AG09319 (cell line): ENCODE measurements around the gene OPCML.

Source experiments
- DNase-seq: peaks from one replicate; pipeline ENCODE4 v3.0.0-alpha.2; 2010; ENCODE audit warnings: low read depth; ENCODE audit errors: extremely low read depth
- TF ChIP-seq, protein P1 (sequence below): IDR thresholded peaks from 2 replicates; pipeline ENCODE4 v1.5.1; 2011; ENCODE audit warnings: low read depth, mild to moderate bottlenecking, inconsistent platforms, low read length, moderate library complexity

The OPCML gene

DNA sequence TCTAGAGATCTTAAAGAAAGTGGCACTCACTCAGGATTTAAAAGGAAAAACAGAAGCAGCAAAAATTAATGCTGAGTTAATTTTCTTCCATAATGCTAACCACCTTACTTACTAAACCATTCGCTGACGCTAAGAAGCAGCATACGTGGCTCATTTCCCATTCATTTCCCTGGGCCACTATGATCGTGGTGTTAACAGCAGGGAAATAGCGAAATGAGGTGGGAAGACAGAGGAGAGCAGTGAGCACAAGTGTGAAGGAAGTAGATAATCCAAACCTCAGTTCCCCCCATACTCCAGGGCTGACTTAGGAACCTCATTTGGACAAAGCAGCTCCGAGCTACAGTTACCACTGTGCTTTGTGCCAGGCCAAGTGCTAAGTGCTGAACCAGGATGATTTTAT lies 723.2 kb downstream of the OPCML start:
- DNase-seq = no peak

DNA sequence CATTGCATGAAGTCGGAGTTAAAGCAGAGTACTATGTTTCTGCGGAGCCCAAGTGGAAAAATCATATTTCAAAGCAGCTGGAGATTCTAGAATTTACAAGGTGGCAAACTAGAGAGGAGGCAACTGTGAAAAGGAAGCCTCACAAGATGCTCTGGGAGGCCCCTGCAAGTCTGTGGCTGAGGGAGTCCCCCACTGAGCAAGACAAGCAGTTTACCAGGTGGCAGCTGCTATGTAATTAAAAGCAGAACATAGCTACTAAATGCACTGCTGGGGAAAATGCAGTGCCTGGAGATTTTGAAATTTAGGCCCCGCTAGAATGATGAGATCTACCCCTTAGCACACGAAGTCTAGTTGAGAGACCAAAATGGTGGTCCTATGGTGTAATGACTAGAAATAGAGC lies 728.0 kb downstream of the OPCML start:
- TF ChIP-seq, protein P1, sequence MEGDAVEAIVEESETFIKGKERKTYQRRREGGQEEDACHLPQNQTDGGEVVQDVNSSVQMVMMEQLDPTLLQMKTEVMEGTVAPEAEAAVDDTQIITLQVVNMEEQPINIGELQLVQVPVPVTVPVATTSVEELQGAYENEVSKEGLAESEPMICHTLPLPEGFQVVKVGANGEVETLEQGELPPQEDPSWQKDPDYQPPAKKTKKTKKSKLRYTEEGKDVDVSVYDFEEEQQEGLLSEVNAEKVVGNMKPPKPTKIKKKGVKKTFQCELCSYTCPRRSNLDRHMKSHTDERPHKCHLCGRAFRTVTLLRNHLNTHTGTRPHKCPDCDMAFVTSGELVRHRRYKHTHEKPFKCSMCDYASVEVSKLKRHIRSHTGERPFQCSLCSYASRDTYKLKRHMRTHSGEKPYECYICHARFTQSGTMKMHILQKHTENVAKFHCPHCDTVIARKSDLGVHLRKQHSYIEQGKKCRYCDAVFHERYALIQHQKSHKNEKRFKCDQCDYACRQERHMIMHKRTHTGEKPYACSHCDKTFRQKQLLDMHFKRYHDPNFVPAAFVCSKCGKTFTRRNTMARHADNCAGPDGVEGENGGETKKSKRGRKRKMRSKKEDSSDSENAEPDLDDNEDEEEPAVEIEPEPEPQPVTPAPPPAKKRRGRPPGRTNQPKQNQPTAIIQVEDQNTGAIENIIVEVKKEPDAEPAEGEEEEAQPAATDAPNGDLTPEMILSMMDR = no peak
- no peak for DNase-seq

More for the DNA sequence above, 723.2 kb downstream of the OPCML start:
- TF ChIP-seq, protein P1 = no peak

DNA sequence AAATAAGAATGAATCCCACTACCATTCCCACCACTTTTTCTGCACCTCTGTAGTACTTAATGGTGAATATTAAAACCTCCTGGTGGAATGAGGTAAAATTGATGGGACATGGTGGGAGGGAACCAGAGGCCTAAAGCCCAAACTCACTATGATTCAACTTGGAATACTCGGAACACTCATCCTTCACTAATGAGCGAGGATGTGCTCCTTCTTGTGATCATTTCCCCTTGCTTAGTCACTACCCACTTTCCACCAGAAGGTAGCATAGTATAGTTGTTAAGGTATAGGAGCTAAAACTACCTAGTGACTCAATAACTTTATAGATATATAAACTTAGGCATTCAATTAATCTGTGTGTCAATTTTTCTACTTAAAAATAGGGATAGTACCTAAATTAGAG lies 728.9 kb downstream of the OPCML start:
- no peak for DNase-seq

DNA sequence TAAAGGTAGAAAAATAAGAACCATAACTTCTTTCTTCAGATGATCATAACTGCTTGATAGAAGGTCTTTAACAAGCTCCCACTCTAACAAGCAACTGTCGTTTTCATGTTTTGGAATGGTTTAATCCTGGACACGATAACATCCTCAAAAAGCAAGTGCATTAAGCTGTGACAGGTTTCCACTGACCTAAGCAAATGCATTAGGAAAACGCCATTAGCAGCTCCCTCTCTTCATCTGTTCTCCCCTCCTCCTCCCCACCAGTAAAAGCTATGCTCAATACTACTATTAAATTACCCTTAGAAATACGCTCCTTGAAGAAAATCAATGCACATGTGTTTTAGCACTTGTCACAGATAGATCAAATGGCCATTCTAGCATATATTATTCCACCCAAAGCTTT lies 729.4 kb downstream of the OPCML start:
- DNase-seq = no peak

More for the DNA sequence above, 728.9 kb downstream of the OPCML start:
- TF ChIP-seq, protein P1 = no peak

DNA sequence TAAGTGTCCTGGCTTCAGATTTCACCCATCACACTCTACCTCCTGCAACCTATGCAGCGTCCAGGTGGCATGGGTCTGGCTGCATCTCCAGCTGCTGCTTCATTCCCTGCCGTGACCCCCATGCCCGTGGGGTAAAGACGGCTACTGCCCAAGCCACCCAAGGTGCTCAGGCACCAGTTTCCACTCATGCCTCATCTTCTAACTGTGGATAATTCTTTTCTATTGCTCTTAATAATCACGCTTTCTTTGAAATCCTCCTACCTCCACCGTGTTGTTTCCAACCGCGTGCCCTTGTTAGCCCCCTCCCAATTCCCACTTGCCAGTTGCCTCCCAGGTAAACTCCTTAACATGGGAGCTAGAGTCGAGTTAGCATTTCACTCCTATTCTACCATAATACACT lies 738.5 kb downstream of the OPCML start:
- DNase-seq = no peak
- TF ChIP-seq, protein P1 = no peak

More for the DNA sequence above, 729.4 kb downstream of the OPCML start:
- TF ChIP-seq, protein P1 = no peak

DNA sequence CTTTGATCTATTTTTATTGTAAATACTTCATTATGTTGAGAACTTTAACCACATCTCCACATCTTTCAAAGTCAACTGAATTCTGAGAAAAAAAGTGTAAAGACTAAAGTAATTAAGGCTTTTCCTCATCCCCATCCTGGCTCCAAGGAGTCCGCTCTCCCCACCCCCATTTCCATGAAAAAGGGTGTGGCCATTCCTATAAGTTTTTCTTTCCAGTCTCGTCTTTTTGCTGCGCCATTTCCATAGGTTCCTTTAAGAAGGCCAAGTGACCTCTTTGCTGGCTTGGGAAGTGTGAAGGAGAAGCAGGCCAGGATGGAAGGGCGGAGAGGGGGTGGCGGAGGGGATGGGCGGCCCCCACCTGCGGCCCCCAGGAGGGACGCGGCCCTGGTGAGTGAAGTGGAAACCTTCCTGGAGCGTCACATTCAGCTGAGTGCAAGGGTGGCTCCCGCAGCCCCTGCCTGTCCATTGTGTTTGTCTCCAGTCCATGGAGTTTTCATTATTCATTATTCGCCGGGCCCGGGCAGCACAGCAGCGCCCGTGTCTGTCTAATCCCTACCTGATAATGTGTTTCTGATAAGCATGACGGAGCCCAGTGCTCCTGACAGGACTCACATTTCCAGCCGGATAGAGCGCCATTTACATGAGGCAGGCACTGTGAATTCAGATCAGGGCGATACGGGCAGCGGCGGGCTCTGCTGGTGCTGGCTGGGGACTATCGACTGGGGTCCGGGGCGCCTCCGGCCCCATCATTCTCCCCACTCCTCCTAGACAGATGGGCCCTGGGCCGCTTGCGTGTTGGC lies 739.8 kb downstream of the OPCML start:
- TF ChIP-seq, protein P1 = no peak

DNA sequence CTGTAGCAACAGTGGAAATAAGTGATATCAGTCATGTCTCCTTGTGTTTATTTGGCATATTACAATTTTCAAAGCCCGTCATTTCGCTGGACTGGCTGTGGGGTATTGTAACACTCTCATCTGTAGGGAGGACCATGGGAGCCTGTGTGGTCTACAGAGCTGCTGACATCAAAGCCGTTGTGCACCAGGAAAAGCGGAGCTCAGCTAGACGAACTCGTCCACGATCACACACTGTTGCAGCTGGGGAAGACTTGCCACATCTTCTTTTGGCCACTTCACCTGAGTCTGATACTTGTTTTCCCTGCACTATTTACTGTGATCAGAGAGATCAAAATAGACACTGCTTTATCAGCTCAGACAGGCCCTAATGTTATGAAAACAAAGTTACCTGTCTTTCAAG lies 741.3 kb downstream of the OPCML start:
- DNase-seq = no peak
- TF ChIP-seq, protein P1 = no peak

More for the DNA sequence above, 739.8 kb downstream of the OPCML start:
- no peak for DNase-seq
